Measurements from ENCODE around the gene FUZ.

The FUZ gene

GRCh38 chr19:49807058-49807903 is 5.8 kb downstream of the FUZ start:
- DNase-seq (ENCODE audit: low read depth, low spot score), result no peak

GRCh38 chr19:49806620-49806959 is 6.5 kb downstream of the FUZ start:
- DNase-seq (ENCODE audit: low read depth, low spot score), result no peak

DNA sequence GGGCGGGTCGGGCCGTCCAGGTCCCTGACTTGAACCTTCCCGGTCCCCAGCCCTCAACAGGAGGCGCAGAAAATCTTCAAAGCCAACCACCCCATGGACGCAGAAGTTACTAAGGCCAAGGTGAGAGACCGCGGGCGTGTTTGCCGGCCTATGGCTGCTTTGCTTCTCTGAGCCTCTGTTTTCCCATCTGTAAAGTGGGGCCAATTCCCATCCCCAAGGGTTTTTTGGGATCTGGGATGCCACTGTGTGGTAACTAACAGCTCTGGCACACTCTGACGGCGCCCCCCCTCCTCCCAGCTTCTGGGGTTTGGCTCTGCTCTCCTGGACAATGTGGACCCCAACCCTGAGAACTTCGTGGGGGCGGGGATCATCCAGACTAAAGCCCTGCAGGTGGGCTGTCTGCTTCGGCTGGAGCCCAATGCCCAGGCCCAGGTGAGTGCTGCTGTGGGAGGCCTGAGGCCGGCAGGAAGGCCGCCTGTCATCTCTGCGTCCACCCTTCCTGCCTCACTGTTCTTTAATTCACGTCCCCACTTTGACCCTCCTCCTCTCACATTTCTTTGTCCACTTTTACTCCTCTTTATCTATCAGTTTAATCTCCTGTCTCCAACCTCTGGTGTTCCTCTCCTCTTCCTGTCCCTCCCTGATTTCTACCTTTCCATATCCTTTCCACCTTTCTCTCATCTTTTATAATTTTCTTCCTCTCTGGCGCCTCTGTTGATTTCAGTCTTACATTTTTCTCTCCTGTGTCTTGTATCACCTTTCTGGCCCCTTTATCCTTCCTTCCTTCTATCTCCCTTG is 7.1 kb downstream of the FUZ start:
- DNase-seq (ENCODE audit: low read depth, low spot score), result no peak

DNA sequence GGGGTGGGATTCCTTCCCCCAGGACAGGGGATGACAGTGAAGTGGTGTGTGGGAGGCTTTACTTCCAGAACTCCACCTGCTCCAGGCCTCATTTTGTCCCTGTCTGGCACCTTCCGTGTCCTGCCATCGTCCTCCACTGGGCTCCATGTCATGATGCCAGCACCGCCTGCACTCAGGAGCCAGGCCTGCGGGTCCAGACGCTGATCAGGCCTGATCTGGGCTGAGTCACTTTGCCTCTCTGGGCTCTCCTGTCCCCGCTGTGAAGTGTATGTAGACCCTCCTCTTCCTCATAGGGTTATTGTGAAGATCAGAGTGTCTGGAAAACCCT is 9.6 kb downstream of the FUZ start:
- DNase-seq (ENCODE audit: low read depth, low spot score), result no peak

DNA sequence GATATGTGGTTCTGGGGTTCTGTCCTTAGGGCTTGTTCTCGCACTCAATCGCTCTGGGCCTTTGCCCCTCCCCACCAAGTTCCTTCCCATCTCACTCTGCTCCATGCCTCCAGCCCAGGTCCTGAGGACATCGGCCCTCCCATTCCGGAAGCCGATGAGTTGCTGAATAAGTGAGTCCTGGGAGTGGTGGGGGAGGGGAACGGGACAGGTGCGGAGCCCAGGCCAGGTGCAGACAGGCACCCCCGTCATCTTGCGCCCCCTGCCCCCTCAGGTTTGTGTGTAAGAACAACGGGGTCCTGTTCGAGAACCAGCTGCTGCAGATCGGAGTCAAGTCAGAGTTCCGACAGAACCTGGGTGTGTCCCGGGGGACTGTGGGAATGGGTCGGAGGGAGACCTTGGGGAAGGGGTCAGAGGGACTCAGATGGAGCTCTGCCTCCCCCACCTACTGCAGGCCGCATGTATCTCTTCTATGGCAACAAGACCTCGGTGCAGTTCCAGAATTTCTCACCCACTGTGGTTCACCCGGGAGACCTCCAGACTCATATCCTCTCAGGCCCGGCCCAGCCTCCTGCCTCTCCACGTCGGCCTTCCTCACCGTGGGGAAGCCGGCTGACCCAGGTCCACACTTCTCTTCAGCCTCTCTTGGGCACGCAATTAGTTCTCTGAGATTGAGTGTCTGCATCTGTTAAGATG is 10.1 kb downstream of the FUZ start:
- no peak for DNase-seq (ENCODE audit: low read depth, low spot score)

DNA sequence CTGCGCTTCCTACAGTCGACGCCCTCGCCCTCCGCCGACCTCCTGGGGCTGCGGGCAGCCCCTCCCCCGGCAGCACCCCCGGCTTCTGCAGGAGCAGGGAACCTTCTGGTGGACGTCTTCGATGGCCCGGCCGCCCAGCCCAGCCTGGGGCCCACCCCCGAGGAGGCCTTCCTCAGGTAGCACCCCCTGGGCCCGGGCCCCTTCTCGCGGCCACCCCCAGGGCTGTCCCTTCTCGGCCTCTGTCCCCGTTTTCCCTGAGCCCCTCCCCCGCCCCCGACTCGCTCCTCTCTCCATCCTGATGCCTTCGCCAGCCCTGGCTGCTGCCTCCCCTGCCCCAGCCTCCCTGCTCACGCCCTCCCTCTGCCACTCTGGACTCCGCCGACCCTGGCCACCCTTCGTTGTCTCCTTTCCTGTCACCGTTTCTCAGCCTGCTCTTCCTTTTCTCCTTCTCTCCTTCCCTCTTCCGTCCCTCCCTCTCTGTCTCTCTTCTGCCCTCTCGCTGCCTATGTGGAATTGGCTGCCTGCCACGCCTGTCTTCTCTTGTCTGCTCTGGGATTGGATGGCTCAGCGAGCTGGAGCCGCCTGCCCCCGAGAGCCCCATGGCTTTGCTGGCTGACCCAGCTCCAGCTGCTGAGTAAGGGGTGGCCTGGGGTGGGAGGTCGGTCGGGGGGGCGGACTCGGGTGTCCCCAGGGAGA is 11.0 kb downstream of the FUZ start:
- DNase-seq (ENCODE audit: low read depth, low spot score), result peak; percentile 71

DNA sequence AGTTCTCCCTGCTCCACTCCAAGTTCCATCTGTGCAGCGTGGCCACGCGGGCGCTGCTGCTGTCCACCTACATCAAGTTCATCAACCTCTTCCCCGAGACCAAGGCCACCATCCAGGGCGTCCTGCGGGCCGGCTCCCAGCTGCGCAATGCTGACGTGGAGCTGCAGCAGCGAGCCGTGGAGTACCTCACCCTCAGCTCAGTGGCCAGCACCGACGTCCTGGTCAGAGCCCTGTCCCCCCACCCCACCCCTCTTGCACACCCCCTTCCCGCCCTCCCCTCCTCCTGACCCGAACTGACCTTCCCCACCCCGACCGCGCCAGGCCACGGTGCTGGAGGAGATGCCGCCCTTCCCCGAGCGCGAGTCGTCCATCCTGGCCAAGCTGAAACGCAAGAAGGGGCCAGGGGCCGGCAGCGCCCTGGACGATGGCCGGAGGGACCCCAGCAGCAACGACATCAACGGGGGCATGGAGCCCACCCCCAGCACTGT is 11.6 kb downstream of the FUZ start:
- DNase-seq (ENCODE audit: low read depth, low spot score), result no peak

GRCh38 chr19:49800771-49801170 is 12.3 kb downstream of the FUZ start:
- no peak for DNase-seq (ENCODE audit: low read depth, low spot score)

DNA sequence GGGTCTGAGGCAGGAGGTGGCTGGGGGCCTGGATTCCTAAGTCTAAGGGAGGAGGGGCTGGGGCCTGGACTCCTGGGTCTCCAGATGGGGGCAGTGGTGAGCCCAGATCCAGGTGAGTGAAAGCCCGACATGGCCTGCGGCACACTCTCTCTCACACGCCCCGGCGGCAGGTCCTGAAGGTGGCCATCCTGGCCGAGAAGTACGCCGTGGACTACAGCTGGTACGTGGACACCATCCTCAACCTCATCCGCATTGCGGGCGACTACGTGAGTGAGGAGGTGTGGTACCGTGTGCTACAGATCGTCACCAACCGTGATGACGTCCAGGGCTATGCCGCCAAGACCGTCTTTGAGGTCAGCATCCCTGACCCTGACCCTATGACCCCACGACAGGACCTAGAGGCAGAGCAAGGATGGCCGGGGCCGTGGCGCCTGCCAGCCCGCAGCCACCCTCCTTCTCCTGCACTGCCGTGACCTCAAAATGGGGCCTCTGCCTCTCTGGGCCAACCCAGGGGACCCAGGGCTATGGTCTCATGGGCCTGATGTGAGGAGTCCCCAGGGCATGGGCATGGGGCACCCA is 13.2 kb downstream of the FUZ start:
- no peak for DNase-seq (ENCODE audit: low read depth, low spot score)

DNA sequence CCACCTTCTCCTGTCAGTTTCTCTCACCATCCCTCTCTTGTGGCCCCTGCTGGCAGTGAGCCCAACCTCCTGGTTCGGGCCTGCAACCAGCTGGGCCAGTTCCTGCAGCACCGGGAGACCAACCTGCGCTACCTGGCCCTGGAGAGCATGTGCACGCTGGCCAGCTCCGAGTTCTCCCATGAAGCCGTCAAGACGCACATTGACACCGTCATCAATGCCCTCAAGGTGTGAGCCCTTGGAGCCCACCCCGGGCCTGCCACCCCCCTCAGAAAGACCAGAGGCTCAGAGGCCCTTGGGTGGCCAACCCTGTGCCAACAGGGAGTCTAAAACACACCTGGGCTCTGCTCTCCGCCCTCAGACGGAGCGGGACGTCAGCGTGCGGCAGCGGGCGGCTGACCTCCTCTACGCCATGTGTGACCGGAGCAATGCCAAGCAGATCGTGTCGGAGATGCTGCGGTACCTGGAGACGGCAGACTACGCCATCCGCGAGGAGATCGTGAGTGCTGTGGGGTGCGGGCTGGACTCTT is 13.8 kb downstream of the FUZ start:
- DNase-seq (ENCODE audit: low read depth, low spot score), result no peak

- no peak for DNase-seq (ENCODE audit: low read depth, low spot score)
These were observed 14.5 kb downstream of the FUZ start for GRCh38 chr19:49798574-49798973.

GRCh38 chr19:49795615-49796014 is 17.5 kb downstream of the FUZ start:
- DNase-seq (ENCODE audit: low read depth, low spot score), result no peak

- DNase-seq (ENCODE audit: low read depth, low spot score), result no peak
These were observed 19.6 kb downstream of the FUZ start for GRCh38 chr19:49793561-49793840.

DNA sequence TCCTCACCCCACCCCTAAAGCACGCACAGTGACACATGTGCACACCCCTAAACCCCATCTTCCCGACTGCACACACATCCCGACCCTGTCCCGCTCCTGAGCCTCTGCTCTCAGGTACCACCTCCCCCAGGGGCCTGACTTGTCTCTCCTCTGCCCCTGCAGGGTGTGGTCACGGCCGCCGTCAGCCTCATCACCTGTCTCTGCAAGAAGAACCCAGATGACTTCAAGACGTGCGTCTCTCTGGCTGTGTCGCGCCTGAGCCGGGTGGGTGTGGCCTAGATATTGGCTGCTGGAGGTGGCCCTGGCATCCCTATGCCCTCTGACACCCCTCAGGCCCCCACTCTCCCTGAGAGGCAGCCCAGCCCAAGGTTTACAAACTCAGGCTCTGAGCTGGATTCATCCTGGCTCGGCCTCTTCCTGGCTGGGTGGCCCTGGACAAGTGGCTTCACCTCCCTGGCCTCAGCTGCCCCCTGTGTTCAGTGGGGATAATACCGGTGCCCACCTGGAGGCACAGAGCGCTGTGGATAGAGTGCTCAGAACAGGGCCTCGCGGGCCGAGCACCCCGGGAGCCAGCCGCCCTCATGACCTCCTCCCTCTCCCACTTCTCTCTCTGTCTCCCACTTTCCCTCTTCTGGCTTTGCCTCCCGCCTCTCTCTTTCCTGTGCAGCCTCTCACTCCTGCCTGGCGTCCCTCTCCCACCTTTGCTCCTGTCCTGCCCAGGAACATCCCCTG is 20.1 kb downstream of the FUZ start:
- no peak for DNase-seq (ENCODE audit: low read depth, low spot score)

DNA sequence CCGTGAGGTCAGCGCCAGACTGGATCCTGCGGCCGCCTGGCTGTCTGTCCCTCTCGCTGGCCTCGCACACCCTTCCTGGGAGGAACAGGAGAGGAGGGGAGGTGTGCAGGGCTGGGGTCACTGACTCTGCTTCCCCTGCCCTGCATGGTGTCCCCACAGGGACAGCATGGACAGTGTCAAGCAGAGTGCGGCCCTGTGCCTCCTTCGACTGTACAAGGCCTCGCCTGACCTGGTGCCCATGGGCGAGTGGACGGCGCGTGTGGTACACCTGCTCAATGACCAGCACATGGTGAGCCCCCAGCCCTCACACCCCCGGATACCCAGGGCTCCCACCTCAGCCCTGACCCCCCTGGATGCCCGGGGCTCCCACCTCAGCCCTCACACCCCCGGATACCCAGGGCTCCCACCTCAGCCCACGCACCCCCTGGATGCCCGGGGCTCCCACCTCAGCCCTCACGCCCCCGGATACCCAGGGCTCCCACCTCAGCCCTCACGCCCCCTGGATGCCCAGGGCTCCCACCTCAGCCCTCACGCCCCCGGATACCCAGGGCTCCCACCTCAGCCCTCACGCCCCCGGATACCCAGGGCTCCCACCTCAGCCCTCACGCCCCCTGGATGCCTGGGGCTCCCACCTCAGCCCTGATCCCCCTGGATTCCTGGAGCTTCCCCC is 21.2 kb downstream of the FUZ start:
- no peak for DNase-seq (ENCODE audit: low read depth, low spot score)

DNA sequence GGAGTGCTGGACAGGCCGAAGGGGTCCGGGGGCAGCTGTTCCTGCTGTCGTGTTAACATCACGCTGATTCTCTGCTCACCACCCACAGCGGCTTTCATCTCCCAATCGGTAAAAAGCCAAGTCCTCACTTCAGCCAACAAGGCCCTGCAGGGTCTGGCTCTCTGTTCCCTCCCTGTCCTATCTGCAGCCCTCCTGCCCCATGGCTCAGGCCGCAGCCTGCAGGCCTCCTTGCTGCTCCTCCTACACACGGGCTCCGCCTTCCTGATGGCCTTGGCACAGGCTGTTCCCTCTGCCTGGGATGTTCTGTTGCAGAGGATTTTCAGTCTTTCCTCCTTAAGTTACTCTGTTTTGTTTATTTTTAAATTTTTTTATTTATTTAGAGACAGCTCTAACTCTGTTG is 22.2 kb downstream of the FUZ start:
- DNase-seq (ENCODE audit: low read depth, low spot score), result no peak

DNA sequence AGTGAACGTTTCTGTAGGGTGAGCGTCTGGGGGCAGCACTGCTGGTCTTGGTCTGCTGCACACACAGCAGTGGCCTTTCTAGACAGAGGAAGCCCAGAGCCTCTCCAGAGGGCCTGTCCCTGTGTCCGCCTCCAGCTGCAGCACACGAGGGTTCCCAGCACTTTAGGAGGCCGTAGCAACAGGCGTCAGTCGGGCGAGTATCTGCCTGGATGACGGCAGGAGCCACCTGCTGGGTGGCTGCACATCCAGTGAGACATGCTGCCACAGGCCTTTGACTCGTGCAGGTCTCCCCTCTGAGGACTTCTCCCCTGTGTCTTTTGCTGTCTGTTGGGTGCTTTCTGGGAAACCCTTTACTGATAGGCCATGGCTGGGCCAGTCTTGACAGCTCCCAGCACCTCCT is 24.2 kb downstream of the FUZ start:
- DNase-seq (ENCODE audit: low read depth, low spot score), result no peak

DNA sequence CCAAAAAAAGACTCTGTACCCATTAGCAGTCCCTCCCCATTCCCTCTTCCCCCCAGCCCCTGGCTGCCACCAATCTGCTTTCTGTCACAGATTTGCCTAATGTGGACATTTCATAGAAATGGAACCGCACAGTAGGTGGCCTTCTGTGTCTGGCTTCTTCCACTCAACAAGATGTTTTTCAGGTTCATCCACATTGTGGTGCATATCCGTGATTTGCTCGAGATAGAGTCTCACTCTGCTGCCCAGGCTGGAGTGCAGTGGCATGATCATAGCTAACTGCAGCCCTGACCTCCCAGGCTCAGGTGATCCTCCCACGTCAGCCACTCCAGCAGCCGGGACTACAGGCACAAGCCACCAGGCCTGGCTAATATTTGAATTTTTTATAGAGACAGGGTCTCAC is 25.3 kb downstream of the FUZ start:
- no peak for DNase-seq (ENCODE audit: low read depth, low spot score)

DNA sequence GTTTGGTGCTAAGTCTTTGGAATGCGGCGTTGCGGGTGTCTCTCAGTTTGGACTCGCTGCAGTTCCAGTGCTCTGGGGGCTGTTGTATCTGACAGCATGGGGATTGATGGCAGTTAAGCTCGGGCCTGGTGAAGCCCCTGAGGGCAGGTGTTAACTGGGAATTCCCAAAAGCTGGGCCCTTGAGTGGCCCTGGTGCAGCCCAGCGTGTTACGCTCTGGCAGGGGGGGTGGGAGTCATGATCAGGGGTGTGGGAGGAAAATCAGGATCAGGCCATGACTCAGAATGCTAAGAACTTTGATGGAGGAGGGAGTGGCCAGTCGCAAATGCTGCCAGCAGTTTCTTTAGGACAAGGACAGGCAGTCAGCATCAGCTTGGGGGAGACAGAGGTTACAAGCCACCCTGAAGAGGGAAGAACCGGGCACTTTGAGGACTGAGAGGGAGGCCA is 26.7 kb downstream of the FUZ start:
- no peak for DNase-seq (ENCODE audit: low read depth, low spot score)

DNA sequence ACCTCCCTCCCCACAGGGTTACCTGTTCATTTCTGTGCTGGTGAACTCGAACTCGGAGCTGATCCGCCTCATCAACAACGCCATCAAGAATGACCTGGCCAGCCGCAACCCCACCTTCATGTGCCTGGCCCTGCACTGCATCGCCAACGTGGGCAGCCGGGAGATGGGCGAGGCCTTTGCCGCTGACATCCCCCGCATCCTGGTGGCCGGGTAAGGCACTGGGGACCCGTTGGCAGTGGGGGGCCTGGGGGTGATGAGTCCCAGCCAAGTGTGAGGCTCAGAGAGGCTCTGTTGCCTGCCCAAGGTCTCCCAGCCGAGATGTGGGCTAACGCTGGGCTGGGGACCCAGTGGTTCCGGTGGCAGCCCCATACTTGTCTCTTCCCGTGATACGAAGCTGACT is 30.6 kb downstream of the FUZ start:
- no peak for DNase-seq (ENCODE audit: low read depth, low spot score)
